Measurements from ENCODE around the gene CLDND1. TPM values are rescaled to one million over a fixed set of nuclear protein-coding genes. Genes with fewer than 3 reads are reported as not detected.

CLDND1 gene
- total and polyA plus RNA-seq, 4 donors, result 143 to 263 (median 193) TPM

GRCh38 chr3:98501270-98501669 lies 21.4 kb downstream of the CLDND1 start:
- Histone ChIP-seq H3K4me1 (ENCODE audit: control insufficient read depth, insufficient read depth, low read length) (no peaks in the 10 kb centered on the region), H3K27ac (ENCODE audit: low read depth, low read length) (no peak overlapping the region), H3K9me3 (ENCODE audit: control insufficient read depth, insufficient read depth, low read length) (no peaks in the 10 kb centered on the region), H3K36me3 (ENCODE audit: control insufficient read depth, insufficient read depth, low read length) (no peaks in the 10 kb centered on the region), H3K4me3 (ENCODE audit: low read depth, low read length) (no peak overlapping the region), H3K27me3 (ENCODE audit: control insufficient read depth, insufficient read depth, low read length) (no peaks in the 10 kb centered on the region)
- no CpG with 5 or more reads among the region's 4 CpGs for WGBS (ENCODE audit: insufficient coverage)
- DNase-seq (ENCODE audit: low read depth in 4 of 6, low spot score in 6 of 6), result no peak

GRCh38 chr3:98500019-98500418 lies 22.7 kb downstream of the CLDND1 start:
- WGBS (ENCODE audit: insufficient coverage), result 100% methylated on average over 1 of the region's 4 CpGs
- no peaks in the 10 kb centered on the region for H3K9me3 ChIP-seq (ENCODE audit: control insufficient read depth, insufficient read depth, low read length)
- no peaks in the 10 kb centered on the region for H3K4me1 ChIP-seq (ENCODE audit: control insufficient read depth, insufficient read depth, low read length)
- H3K36me3 ChIP-seq (ENCODE audit: control insufficient read depth, insufficient read depth, low read length), result no peaks in the 10 kb centered on the region
- no peak overlapping the region for H3K27ac ChIP-seq (ENCODE audit: low read depth, low read length)
- H3K27me3 ChIP-seq (ENCODE audit: control insufficient read depth, insufficient read depth, low read length), result no peaks in the 10 kb centered on the region
- no peak for DNase-seq (ENCODE audit: low read depth in 4 of 6, low spot score in 6 of 6)
- no peak overlapping the region for H3K4me3 ChIP-seq (ENCODE audit: low read depth, low read length)

GRCh38 chr3:98497381-98497780 lies 25.3 kb downstream of the CLDND1 start, which contains the start of gene OR5K2:
Gene OR5K2 (plus strand): TSS chr3:98497681. CDS start chr3:98497681, 0 bp downstream.
- no peaks in the 10 kb centered on the region for H3K27me3 ChIP-seq (ENCODE audit: control insufficient read depth, insufficient read depth, low read length)
- no peak within 1 kb of the TSS for H3K4me3 ChIP-seq (ENCODE audit: low read depth, low read length)
- WGBS (ENCODE audit: insufficient coverage), result no CpG with 5 or more reads among the region's 2 CpGs
- no peak within 1 kb of the TSS for H3K27ac ChIP-seq (ENCODE audit: low read depth, low read length)
- no peak for DNase-seq (ENCODE audit: low read depth in 4 of 6, low spot score in 6 of 6)
- H3K4me1 ChIP-seq (ENCODE audit: control insufficient read depth, insufficient read depth, low read length), result no peaks in the 10 kb centered on the region
- H3K36me3 ChIP-seq (ENCODE audit: control insufficient read depth, insufficient read depth, low read length), result no peaks in the 10 kb centered on the region
- H3K9me3 ChIP-seq (ENCODE audit: control insufficient read depth, insufficient read depth, low read length), result no peaks in the 10 kb centered on the region

GRCh38 chr3:98483626-98484025 lies 39.1 kb downstream of the CLDND1 start:
- H3K4me3 ChIP-seq (ENCODE audit: low read depth, low read length), result no peak overlapping the region
- H3K9me3 ChIP-seq (ENCODE audit: control insufficient read depth, insufficient read depth, low read length), result no peaks in the 10 kb centered on the region
- H3K36me3 ChIP-seq (ENCODE audit: control insufficient read depth, insufficient read depth, low read length), result no peaks in the 10 kb centered on the region
- WGBS (ENCODE audit: insufficient coverage), result no CpG with 5 or more reads among the region's 3 CpGs
- H3K27ac ChIP-seq (ENCODE audit: low read depth, low read length), result no peak overlapping the region
- H3K4me1 ChIP-seq (ENCODE audit: control insufficient read depth, insufficient read depth, low read length), result no peaks in the 10 kb centered on the region
- no peaks in the 10 kb centered on the region for H3K27me3 ChIP-seq (ENCODE audit: control insufficient read depth, insufficient read depth, low read length)
- no peak for DNase-seq (ENCODE audit: low read depth in 4 of 6, low spot score in 6 of 6)

- no peak overlapping the region for H3K27ac ChIP-seq (ENCODE audit: low read depth, low read length)
Measured at GRCh38 chr3:98482717-98483482, 39.8 kb downstream of the CLDND1 start.

More at GRCh38 chr3:98482717-98483482, 39.8 kb downstream of the CLDND1 start:
- Histone ChIP-seq H3K9me3 (ENCODE audit: control insufficient read depth, insufficient read depth, low read length) (no peaks in the 10 kb centered on the region), H3K4me1 (ENCODE audit: control insufficient read depth, insufficient read depth, low read length) (no peaks in the 10 kb centered on the region), H3K4me3 (ENCODE audit: low read depth, low read length) (no peak overlapping the region), H3K36me3 (ENCODE audit: control insufficient read depth, insufficient read depth, low read length) (no peaks in the 10 kb centered on the region), H3K27me3 (ENCODE audit: control insufficient read depth, insufficient read depth, low read length) (no peaks in the 10 kb centered on the region)
- 67% methylated on average over 3 of the region's 3 CpGs for WGBS (ENCODE audit: insufficient coverage)
- DNase-seq (ENCODE audit: low read depth in 4 of 6, low spot score in 6 of 6), result no peak

Small RNA genes within 50 kb of the gene (small RNA-seq; reads per million reads assigned to genes)
- not detected for gene RPL38P4 (ENCODE audit: low replicate concordance)

Other genes with a start within 250 kb of the CLDND1 start
- gene OR5H2, start 240.4 kb downstream of the CLDND1 start, total RNA-seq, result not detected
- not detected for gene OR5H2, start 240.4 kb downstream of the CLDND1 start, polyA plus RNA-seq (ENCODE audit: insufficient read length in 2 of 2)
- not detected for gene OR5K4, start 169.0 kb downstream of the CLDND1 start, total RNA-seq
- not detected for gene OR5K4, start 169.0 kb downstream of the CLDND1 start, polyA plus RNA-seq (ENCODE audit: insufficient read length in 2 of 2)
- not detected for gene OR5K3, start 132.2 kb downstream of the CLDND1 start, total RNA-seq
- gene OR5K3, start 132.2 kb downstream of the CLDND1 start, polyA plus RNA-seq (ENCODE audit: insufficient read length in 2 of 2), result not detected
- gene OR5K1, start 59.7 kb downstream of the CLDND1 start, total RNA-seq, result not detected
- not detected for gene OR5K1, start 59.7 kb downstream of the CLDND1 start, polyA plus RNA-seq (ENCODE audit: insufficient read length in 2 of 2)
- not detected for gene OR5K2, start 25.2 kb downstream of the CLDND1 start, total RNA-seq
- under 1 TPM in 1 of 2 donors, not detected in 1; 0.26 TPM for gene OR5K2, start 25.2 kb downstream of the CLDND1 start, polyA plus RNA-seq (ENCODE audit: insufficient read length in 2 of 2)
- gene GPR15, start 9.1 kb upstream of the CLDND1 start, total RNA-seq, result not detected
- gene GPR15, start 9.1 kb upstream of the CLDND1 start, polyA plus RNA-seq (ENCODE audit: insufficient read length in 2 of 2), result not detected
- 10 to 100 TPM; 19.5 to 21.8 TPM for gene CPOX, start 70.7 kb upstream of the CLDND1 start, total RNA-seq
- 10 to 100 TPM; 24.0 to 26.7 TPM for gene CPOX, start 70.7 kb upstream of the CLDND1 start, polyA plus RNA-seq (ENCODE audit: insufficient read length in 2 of 2)
- 10 to 100 TPM; 14.2 to 24.2 TPM for gene ST3GAL6, start 240.4 kb upstream of the CLDND1 start, total RNA-seq
- gene ST3GAL6, start 240.4 kb upstream of the CLDND1 start, polyA plus RNA-seq (ENCODE audit: insufficient read length in 2 of 2), result 10 to 100 TPM; 21.8 to 22.2 TPM

Data from spinal cord (tissue), 10 donors.